Measurements from ENCODE around the gene MS4A8. TPM values are rescaled to one million over a fixed set of nuclear protein-coding genes. Genes with fewer than 3 reads are reported as not detected.

MS4A8 gene
- total and polyA plus RNA-seq, 10 of the 15 experiments (the other 5 are each of a cell fraction or from before 2014, with no cell fraction given): 0.04 TPM; not detected in 9

DNA sequence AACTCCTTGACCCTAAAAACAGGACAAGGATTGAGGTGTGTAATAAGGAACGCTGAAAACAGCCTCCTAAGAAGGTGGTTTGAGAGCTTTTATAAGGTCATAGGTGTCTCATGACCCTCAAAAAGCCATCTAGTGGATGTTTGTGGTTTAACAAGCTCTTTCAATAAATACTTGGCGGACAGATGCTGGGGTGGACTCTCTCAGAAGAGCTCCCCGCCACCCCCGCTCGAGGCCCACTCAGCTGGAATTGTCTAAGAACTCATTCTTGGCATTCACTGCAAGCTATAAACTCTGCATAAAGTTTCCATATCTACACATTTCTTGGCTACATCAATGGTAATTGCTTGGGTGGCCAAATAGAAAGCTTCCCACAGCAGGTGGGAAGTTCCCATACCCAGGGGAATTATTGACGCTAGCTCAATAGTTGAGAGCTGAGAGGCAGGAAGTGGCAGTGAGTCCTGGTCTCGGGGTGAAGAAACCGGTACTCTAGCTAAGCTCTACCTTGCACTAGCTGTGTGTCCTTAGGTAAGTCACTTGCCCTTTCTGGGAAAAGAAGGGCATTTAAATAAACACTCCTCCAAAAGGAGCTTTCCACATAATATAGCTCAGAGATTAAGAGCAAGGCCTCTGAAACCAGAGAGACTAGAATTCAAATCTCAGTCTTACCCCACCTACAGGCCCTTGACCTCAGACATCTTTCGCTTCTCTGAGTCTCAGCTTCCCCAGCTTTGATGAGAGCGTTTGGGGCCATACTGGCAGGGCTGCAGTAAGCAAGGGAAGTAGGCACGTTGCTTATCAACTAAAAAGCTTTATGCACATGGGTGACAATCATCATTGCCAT, 63.7 kb downstream of the MS4A8 start (continued):
- TF ChIP-seq HDAC6 (IDR thresholded peaks at IDR 0.05; ENCODE audit: unreplicated experiment) (no peak), EED (IDR thresholded peaks at IDR 0.05; ENCODE audit: low read depth) (peak; percentile 85), ZSCAN29 (IDR thresholded peaks at IDR 0.05) (peak; percentile 79), FOXK2 (IDR thresholded peaks at IDR 0.05) (no peak), RCOR1 (conservative IDR thresholded peaks at IDR 0.05; ENCODE audit: low read depth, low read length) (0 out of 2 replicates have a peak, but pooled peaks have one; percentile 33), EZH2 (IDR thresholded peaks at IDR 0.05; ENCODE audit: borderline replicate concordance, control insufficient read depth, low read depth, low read length) (no peak), HCFC1 (IDR thresholded peaks at IDR 0.05; ENCODE audit: low read length) (no peak), TBL1XR1 (IDR thresholded peaks at IDR 0.05; ENCODE audit: low read depth, low read length) (no peak), NR2F1 (conservative IDR thresholded peaks at IDR 0.05) (peak; percentile 99), HDGF (IDR thresholded peaks at IDR 0.05) (no peak; the same call in 1 of the 2 replicates), GATAD2B (conservative IDR thresholded peaks at IDR 0.05; ENCODE audit: low read depth) (peak; percentile 85), SMAD1 (IDR thresholded peaks at IDR 0.05; ENCODE audit: low read depth, partially characterized antibody) (peak; percentile 59), PAX5 (IDR thresholded peaks at IDR 0.05; ENCODE audit: borderline replicate concordance, low read depth, low read length) (no peak)
- TF ChIP-seq, protein P1, sequence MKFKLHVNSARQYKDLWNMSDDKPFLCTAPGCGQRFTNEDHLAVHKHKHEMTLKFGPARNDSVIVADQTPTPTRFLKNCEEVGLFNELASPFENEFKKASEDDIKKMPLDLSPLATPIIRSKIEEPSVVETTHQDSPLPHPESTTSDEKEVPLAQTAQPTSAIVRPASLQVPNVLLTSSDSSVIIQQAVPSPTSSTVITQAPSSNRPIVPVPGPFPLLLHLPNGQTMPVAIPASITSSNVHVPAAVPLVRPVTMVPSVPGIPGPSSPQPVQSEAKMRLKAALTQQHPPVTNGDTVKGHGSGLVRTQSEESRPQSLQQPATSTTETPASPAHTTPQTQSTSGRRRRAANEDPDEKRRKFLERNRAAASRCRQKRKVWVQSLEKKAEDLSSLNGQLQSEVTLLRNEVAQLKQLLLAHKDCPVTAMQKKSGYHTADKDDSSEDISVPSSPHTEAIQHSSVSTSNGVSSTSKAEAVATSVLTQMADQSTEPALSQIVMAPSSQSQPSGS (IDR thresholded peaks at IDR 0.05; ENCODE audit: low read length): peak; percentile 75
- TF ChIP-seq, protein P2, sequence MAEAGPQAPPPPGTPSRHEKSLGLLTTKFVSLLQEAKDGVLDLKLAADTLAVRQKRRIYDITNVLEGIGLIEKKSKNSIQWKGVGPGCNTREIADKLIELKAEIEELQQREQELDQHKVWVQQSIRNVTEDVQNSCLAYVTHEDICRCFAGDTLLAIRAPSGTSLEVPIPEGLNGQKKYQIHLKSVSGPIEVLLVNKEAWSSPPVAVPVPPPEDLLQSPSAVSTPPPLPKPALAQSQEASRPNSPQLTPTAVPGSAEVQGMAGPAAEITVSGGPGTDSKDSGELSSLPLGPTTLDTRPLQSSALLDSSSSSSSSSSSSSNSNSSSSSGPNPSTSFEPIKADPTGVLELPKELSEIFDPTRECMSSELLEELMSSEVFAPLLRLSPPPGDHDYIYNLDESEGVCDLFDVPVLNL (IDR thresholded peaks at IDR 0.05; ENCODE audit: low read depth, low read length): no peak
- TF ChIP-seq, protein P3, sequence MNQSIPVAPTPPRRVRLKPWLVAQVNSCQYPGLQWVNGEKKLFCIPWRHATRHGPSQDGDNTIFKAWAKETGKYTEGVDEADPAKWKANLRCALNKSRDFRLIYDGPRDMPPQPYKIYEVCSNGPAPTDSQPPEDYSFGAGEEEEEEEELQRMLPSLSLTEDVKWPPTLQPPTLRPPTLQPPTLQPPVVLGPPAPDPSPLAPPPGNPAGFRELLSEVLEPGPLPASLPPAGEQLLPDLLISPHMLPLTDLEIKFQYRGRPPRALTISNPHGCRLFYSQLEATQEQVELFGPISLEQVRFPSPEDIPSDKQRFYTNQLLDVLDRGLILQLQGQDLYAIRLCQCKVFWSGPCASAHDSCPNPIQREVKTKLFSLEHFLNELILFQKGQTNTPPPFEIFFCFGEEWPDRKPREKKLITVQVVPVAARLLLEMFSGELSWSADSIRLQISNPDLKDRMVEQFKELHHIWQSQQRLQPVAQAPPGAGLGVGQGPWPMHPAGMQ (IDR thresholded peaks at IDR 0.05; ENCODE audit: borderline replicate concordance): no peak
- TF ChIP-seq, protein P4, sequence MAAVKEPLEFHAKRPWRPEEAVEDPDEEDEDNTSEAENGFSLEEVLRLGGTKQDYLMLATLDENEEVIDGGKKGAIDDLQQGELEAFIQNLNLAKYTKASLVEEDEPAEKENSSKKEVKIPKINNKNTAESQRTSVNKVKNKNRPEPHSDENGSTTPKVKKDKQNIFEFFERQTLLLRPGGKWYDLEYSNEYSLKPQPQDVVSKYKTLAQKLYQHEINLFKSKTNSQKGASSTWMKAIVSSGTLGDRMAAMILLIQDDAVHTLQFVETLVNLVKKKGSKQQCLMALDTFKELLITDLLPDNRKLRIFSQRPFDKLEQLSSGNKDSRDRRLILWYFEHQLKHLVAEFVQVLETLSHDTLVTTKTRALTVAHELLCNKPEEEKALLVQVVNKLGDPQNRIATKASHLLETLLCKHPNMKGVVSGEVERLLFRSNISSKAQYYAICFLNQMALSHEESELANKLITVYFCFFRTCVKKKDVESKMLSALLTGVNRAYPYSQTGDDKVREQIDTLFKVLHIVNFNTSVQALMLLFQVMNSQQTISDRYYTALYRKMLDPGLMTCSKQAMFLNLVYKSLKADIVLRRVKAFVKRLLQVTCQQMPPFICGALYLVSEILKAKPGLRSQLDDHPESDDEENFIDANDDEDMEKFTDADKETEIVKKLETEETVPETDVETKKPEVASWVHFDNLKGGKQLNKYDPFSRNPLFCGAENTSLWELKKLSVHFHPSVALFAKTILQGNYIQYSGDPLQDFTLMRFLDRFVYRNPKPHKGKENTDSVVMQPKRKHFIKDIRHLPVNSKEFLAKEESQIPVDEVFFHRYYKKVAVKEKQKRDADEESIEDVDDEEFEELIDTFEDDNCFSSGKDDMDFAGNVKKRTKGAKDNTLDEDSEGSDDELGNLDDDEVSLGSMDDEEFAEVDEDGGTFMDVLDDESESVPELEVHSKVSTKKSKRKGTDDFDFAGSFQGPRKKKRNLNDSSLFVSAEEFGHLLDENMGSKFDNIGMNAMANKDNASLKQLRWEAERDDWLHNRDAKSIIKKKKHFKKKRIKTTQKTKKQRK (IDR thresholded peaks at IDR 0.05; ENCODE audit: low read depth, low read length): no peak
- TF ChIP-seq, protein P5, sequence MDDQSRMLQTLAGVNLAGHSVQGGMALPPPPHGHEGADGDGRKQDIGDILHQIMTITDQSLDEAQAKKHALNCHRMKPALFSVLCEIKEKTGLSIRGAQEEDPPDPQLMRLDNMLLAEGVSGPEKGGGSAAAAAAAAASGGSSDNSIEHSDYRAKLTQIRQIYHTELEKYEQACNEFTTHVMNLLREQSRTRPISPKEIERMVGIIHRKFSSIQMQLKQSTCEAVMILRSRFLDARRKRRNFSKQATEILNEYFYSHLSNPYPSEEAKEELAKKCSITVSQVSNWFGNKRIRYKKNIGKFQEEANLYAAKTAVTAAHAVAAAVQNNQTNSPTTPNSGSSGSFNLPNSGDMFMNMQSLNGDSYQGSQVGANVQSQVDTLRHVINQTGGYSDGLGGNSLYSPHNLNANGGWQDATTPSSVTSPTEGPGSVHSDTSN (IDR thresholded peaks at IDR 0.05; ENCODE audit: insufficient replicate concordance, low read depth, low read length): no peak
- TF ChIP-seq, protein P6, sequence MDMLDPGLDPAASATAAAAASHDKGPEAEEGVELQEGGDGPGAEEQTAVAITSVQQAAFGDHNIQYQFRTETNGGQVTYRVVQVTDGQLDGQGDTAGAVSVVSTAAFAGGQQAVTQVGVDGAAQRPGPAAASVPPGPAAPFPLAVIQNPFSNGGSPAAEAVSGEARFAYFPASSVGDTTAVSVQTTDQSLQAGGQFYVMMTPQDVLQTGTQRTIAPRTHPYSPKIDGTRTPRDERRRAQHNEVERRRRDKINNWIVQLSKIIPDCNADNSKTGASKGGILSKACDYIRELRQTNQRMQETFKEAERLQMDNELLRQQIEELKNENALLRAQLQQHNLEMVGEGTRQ (IDR thresholded peaks at IDR 0.05; ENCODE audit: borderline replicate concordance, low read depth, low read length): no peak
- TF ChIP-seq, protein P7, sequence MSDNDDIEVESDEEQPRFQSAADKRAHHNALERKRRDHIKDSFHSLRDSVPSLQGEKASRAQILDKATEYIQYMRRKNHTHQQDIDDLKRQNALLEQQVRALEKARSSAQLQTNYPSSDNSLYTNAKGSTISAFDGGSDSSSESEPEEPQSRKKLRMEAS (IDR thresholded peaks at IDR 0.05; ENCODE audit: low read depth, low read length): no peak; the same call in 1 of the 2 replicates

Data from GM12878 (cell line).